ENCODE results near the gene HYPK. TPM values are rescaled to one million over a fixed set of nuclear protein-coding genes. Genes with fewer than 3 reads are reported as not detected.

The HYPK gene
- total and polyA plus RNA-seq, 4 donors, result 7.1 to 24.6 (median 12.8) TPM

DNA sequence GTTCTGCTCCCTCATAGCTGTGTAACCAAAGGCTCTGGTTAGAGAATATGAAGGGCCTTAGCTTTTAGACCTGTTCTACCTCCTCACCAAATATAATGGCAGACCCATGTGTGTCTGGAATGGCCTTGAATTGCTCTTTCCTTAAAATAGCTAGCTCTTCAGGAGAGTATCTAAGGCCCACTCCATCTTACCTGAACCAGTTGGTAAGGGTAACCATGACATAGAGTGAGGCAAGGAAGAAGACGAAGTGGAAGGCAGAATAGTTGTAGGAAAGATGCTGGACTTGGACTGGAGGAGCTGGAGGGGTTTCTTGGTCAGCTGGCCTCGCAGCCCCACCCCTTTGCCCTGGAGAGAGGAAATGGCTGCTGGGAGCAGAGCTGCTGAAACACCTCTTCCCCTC lies 5.2 kb upstream of the HYPK start:
- no peaks in the 10 kb centered on the region for H3K27me3 ChIP-seq (ENCODE audit: control insufficient read depth in 3 of 3, insufficient read depth in 3 of 3, low read length in 2 of 3)
- no peak for TF ChIP-seq CTCF (IDR thresholded peaks at IDR 0.05; ENCODE audit: control extremely low read depth, extremely low read depth)
- H3K9ac ChIP-seq (ENCODE audit: insufficient read depth in 1 of 2, low read length in 2 of 2), result no peak overlapping the region
- peaks cover 3 to 34% (median 19%) of the 10 kb centered on the region in 5 donors for H3K4me1 ChIP-seq (ENCODE audit: control insufficient read depth in 5 of 5, insufficient read depth in 5 of 5, low read length in 5 of 5)
- DNase-seq (no peak), ATAC-seq (ENCODE audit: insufficient read depth, low FRiP score) (no peak)
- WGBS, 2 donors, result 91 to 93% methylated on average over 2 of the region's 2 CpGs
- no peak overlapping the region for H3K4me3 ChIP-seq
- no peaks in the 10 kb centered on the region for H3K9me3 ChIP-seq (ENCODE audit: control insufficient read depth in 4 of 4, insufficient read depth in 3 of 4, low read length in 3 of 4)
- peaks cover 0 to 45% (median 29%) of the 10 kb centered on the region in 4 donors for H3K36me3 ChIP-seq (ENCODE audit: control insufficient read depth in 4 of 4, insufficient read depth in 4 of 4, low read length in 4 of 4)
- H3K27ac ChIP-seq (ENCODE audit: low read depth in 1 of 2, low read length in 1 of 2), result peak overlapping the region; percentile 25 to 34

- Histone ChIP-seq H3K9ac (ENCODE audit: insufficient read depth in 1 of 2, low read length in 2 of 2) (no peak overlapping the region), H3K27me3 (ENCODE audit: control insufficient read depth in 3 of 3, insufficient read depth in 3 of 3, low read length in 2 of 3) (no peaks in the 10 kb centered on the region), H3K9me3 (ENCODE audit: control insufficient read depth in 4 of 4, insufficient read depth in 3 of 4, low read length in 3 of 4) (no peaks in the 10 kb centered on the region), H3K4me3 (no peak overlapping the region), H3K4me1 (ENCODE audit: control insufficient read depth in 5 of 5, insufficient read depth in 5 of 5, low read length in 5 of 5) (peaks cover 3 to 35% (median 19%) of the 10 kb centered on the region in 5 donors), H3K27ac (ENCODE audit: low read depth in 1 of 2, low read length in 1 of 2) (no peak overlapping the region), H3K36me3 (ENCODE audit: control insufficient read depth in 4 of 4, insufficient read depth in 4 of 4, low read length in 4 of 4) (peaks cover 0 to 49% (median 29%) of the 10 kb centered on the region in 4 donors)
- no peak for TF ChIP-seq CTCF (IDR thresholded peaks at IDR 0.05; ENCODE audit: control extremely low read depth, extremely low read depth)
- no peak for DNase-seq
- ATAC-seq (ENCODE audit: insufficient read depth, low FRiP score), result no peak
Measured at GRCh38 chr15:43795997-43796396, 4.4 kb upstream of the HYPK start.

DNA sequence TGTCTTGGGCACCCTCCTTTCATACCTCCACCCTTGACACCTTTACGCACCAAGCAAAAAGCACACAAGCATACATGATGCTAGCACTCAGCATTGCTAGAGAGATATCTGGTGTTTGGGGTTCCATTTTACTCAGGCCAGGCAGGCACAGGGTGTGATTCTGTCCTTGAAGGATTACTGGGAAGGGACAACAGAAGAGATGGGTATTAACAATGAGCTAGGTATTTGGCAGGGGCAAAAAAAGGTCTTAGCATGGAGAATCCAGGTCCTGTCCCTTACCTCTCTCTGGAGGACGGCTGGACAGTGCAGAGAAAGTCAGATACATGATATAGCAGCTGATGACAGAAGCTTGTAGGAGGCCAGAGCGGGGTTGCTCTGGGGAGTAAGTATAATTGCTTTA lies 3.8 kb upstream of the HYPK start:
- ATAC-seq (ENCODE audit: insufficient read depth, low FRiP score), result no peak
- Histone ChIP-seq H3K9me3 (ENCODE audit: control insufficient read depth in 4 of 4, insufficient read depth in 3 of 4, low read length in 3 of 4) (no peaks in the 10 kb centered on the region), H3K27ac (ENCODE audit: low read depth in 1 of 2, low read length in 1 of 2) (no peak overlapping the region), H3K9ac (ENCODE audit: insufficient read depth in 1 of 2, low read length in 2 of 2) (no peak overlapping the region), H3K4me3 (no peak overlapping the region), H3K27me3 (ENCODE audit: control insufficient read depth in 3 of 3, insufficient read depth in 3 of 3, low read length in 2 of 3) (no peaks in the 10 kb centered on the region), H3K4me1 (ENCODE audit: control insufficient read depth in 5 of 5, insufficient read depth in 5 of 5, low read length in 5 of 5) (peaks cover 5 to 35% (median 24%) of the 10 kb centered on the region in 5 donors), H3K36me3 (ENCODE audit: control insufficient read depth in 4 of 4, insufficient read depth in 4 of 4, low read length in 4 of 4) (peaks cover 0 to 49% (median 32%) of the 10 kb centered on the region in 4 donors)
- DNase-seq, result no peak
- TF ChIP-seq CTCF (IDR thresholded peaks at IDR 0.05; ENCODE audit: control extremely low read depth, extremely low read depth), result no peak
- WGBS, 2 donors, result 93 to 94% methylated on average over 3 of the region's 3 CpGs
